HG03432 (cell line): ENCODE data around the gene RFX5.
"Not testable (repeated sequence)": the region's sequence is repeated elsewhere in the genome, so short reads cannot be mapped to it uniquely, and the experiment has no call there.

Experiments
- ATAC-seq: cut with Tn5 transposase; IDR thresholded peaks from one replicate; pipeline ENCODE4 v1.9.1; 2021; ENCODE audit warnings: mild to moderate bottlenecking, moderate library complexity; ENCODE audit not compliant: unreplicated experiment

Gene RFX5

GRCh38 chr1:151362308-151363155 lies 15.5 kb upstream of the RFX5 start:
- no peak for ATAC-seq

- ATAC-seq = no peak
Observed at GRCh38 chr1:151361883-151362282, 14.8 kb upstream of the RFX5 start.

GRCh38 chr1:151356696-151357095 lies 9.6 kb upstream of the RFX5 start:
- no peak for ATAC-seq

- ATAC-seq = no peak
Observed at GRCh38 chr1:151352021-151352718, 5.1 kb upstream of the RFX5 start.

- ATAC-seq = not testable (repeated sequence)
Observed at GRCh38 chr1:151350323-151350722, 3.3 kb upstream of the RFX5 start.

- no peak for ATAC-seq
Observed at GRCh38 chr1:151347523-151348246, 633 bp upstream of the RFX5 start.

- no peak for ATAC-seq
Observed at GRCh38 chr1:151346082-151346768, 827 bp downstream of the RFX5 start.

- ATAC-seq = no peak
Observed at GRCh38 chr1:151344291-151344690, 2.8 kb downstream of the RFX5 start.

- ATAC-seq = no peak
Observed at GRCh38 chr1:151343587-151343986, 3.5 kb downstream of the RFX5 start.

GRCh38 chr1:151342569-151342968 lies 4.5 kb downstream of the RFX5 start:
- no peak for ATAC-seq

- no peak for ATAC-seq
Observed at GRCh38 chr1:151342021-151342420, 5.0 kb downstream of the RFX5 start.

- ATAC-seq = peak; percentile 66
Observed at GRCh38 chr1:151340870-151341754, 5.9 kb downstream of the RFX5 start.

GRCh38 chr1:151336556-151336955 lies 10.5 kb downstream of the RFX5 start:
- ATAC-seq = no peak

- no peak for ATAC-seq
Observed at GRCh38 chr1:151334822-151335221, 12.2 kb downstream of the RFX5 start.

- no peak for ATAC-seq
Observed at GRCh38 chr1:151327903-151328674, 19.0 kb downstream of the RFX5 start.

- peak; percentile 81 for ATAC-seq
Observed at GRCh38 chr1:151327223-151327902, 19.7 kb downstream of the RFX5 start, which contains the start of gene PI4KB. Gene PI4KB (minus strand): TSS chr1:151327416. CDS start chr1:151316481, 10,935 bp downstream.

GRCh38 chr1:151326619-151327222 lies 20.3 kb downstream of the RFX5 start:
- peak; percentile 59 for ATAC-seq
